ENCODE results near the gene ACACB.

The ACACB gene

GRCh38 chr12:109221277-109221931 is 105.0 kb downstream of the ACACB start:
- no peak for DNase-seq

GRCh38 chr12:109222062-109222461 is 105.7 kb downstream of the ACACB start:
- DNase-seq, result no peak

- no peak for DNase-seq
These were observed 106.1 kb downstream of the ACACB start for GRCh38 chr12:109222496-109222895.

DNA sequence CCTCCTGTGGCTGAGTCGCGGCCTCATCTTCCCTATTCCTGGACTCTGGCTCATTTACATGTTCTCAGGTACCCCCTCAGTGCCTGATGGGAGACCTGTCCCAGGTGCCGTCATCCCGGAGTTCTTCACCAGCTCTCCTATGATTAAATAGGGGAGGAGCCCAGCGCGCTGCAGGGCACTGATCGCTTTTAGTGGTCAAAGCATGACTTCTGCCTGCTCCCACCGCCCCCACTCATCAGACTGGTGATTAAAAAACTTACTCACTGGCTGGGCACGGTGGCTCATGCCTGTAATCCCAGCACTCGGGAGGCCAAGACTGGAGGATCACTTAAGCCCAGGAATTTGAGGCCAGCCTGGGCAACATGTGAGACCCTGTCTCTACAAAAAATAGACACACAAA is 106.8 kb downstream of the ACACB start:
- DNase-seq, result no peak

DNA sequence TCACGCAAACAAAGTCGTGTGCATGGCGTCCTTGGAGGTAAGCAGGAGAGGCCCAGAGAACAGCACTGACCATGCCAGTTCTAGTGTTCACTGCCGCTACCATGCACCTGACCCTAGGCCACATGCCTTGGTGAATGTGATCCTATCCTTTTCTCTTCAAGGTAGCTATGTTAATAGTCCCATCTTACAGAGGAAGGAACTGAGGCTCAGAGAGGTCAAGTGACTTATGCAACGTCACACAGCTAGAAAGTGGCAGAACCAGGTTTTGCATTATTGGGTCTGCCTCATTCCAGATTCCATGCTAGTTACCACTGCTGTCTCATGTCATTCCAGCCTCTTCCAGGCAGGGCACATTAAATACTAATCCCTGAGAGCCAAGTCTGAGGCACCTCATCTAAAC is 107.5 kb downstream of the ACACB start:
- no peak for DNase-seq

DNA sequence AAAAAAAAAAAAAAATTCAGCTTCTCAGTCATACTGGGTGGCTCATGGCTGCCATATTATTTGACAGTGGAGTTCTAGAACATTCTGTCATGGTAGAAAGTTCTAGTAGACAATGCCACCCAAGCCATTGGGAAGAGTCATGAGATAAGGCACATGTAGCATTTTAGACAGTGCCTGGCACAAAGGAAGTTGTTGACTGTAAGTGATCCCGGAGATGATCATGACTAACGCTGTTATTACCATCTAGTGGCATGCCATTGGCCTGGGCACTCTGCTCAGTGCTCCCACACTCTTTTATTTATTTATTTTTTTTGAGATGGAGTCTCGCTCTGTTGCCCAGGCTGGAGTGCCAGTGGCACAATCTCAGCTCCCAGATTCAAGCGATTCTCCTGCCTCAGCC is 112.3 kb downstream of the ACACB start:
- DNase-seq, result no peak

DNA sequence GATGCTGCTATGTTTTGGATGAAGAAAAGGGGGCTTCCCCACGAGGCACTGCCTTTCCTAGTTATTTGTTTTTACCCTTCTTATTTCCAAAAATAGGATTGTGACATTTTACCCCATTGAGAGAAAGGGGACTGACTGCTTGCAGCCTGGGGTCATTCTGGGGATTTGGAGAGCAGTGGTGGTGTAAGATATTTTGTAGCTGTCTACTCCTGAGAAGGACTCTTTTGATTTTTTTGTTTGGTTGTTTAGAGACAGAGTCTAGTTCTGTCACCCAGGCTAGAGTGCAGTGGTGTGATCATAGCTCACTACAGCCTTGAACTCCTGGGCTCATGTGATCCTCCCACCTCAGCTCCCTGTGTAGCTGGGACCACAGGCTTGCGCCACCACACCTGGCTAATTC is 113.8 kb downstream of the ACACB start:
- no peak for DNase-seq

- no peak for DNase-seq
These were observed 116.3 kb downstream of the ACACB start for GRCh38 chr12:109232731-109233130.

DNA sequence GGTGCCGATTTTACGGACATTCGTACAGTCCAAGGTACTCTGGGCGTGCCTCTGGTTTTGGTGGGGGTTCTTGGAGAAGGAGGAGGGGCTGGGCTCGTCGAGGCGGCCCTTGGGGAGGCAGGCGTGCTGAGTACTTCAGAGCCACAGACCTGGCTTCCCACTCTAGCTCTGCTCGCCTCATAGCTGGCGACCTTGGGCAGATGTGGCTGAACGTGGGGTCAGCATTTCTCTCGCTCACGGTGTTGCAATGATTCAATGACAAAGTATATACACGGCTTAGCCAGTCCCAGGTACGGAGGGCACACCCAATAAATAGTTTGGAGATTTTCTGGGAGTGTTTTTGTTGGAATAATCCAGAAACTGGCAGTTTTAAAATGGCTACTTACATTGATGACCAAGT is 117.6 kb downstream of the ACACB start:
- DNase-seq, result no peak

- DNase-seq, result no peak
These were observed 119.9 kb downstream of the ACACB start for GRCh38 chr12:109236257-109236656.

DNA sequence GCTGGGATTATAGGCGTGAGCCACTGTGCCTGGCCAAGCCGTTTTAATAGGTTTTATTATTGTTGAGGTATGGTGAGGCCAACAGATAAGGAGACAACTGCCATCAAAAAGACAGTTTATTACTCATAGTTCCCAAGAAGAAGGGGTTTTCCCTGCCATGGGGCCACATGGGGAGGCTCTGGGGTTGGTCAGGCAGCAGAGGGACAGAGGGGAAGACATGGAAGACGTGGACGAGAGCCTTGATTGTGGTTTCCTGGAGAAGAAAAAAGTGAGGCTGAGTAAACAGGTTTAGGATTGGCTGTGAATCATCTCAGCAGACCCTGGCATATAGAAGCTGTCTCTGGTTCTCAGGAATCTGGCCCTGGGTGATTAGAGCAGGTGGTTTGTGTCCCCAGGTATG is 122.8 kb downstream of the ACACB start:
- no peak for DNase-seq

- DNase-seq, result no peak
These were observed 123.3 kb downstream of the ACACB start for GRCh38 chr12:109239691-109240090.

GRCh38 chr12:109240365-109240764 is 124.0 kb downstream of the ACACB start:
- DNase-seq, result no peak

DNA sequence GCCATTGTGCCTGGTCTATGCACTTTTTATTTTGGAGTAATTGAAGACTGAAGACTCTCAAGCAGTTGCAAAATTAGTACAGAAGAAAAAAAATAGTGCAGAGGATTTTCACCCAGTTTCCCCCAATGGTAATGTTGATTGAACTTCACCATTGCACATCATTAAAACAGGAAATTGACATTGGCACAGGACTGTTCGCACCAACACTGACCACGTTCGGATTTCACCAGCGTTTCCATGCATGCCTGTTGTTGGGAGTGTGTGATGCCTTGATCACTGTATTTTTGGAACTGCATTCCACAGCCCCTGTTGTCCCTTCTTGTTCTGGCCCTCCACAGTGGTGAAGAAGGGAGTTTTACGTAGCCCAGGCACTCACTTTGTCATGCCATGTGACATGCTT is 125.5 kb downstream of the ACACB start:
- no peak for DNase-seq

DNA sequence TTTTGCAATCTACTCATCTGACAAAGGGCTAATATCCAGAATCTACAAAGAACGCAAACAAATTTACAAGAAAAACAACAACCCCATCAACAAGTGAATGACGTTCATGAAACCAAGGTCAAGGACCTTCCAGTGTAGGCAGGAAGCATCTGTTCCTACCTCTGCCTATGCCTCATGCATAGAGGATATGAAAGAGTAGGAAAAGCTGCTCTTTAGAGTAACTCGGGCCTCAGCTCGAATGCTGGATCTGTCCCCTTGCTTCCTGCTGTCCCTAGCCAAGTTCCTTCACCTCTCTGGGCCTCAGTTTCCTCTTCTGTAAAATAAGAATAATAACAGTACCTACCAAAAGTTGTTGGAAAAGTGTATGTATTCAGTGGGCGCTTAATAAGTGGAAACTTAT is 127.7 kb downstream of the ACACB start:
- no peak for DNase-seq

- no peak for DNase-seq
These were observed 129.8 kb downstream of the ACACB start for GRCh38 chr12:109246221-109246620.

DNA sequence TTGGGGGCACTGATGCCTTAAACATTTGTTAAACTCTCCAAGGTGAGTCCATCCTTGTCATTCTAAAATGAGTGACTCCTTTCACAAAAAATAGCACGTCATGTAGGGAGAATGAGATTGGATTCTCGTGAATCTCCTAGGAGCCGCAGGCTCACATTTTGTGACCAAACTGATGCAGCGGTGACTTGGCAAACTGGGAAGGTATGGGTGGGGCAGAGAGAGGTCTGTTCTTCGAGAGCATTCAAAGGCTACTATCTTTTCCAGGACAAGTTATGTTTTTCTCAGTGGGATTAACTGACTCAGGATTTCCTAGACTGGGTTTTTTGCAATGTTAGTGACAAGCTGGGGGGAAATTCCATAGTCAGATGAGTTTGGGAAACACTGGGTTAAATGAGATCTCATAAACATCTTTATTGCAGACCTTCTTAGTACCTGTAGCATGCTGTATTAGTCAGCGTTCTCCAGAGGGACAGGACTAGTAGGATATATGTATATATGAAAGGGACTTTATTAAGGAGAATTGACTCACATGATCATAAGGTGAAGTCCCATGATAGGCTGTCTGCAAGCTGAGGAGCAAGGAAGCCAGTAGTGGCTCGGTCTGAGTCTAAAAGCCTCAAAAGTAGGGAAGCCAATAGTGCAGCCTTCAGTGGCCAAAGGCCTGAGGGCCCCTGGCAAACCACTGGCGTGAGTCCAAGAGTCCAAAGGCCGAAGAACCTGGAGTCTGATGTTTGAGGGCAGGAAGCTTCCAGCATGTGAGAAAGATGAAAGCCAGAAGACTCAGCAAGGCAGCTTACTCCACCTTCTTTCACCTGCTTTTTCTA is 131.7 kb downstream of the ACACB start:
- DNase-seq, result no peak

DNA sequence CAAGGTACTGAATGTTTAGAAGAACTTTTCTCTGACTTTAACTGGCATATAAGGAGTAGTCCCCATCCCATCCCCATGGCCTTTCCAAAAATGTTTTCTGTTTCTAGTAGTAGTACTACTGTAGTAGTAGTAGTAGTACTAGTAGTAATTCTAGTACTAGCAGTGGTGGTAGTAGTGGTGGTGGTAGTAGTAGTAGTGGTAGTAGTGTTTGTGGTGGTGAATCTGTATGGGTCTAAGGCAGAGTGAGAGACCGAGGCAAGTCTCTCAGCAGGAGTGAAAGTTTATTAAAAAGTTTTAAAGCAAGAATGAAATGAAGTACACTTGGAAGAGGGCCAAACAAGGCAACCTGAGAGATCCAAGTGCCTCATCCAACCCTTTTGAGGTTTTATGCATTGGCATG is 134.1 kb downstream of the ACACB start:
- DNase-seq, result no peak

GRCh38 chr12:109252799-109253198 is 136.4 kb downstream of the ACACB start:
- DNase-seq, result no peak

GRCh38 chr12:109253913-109254544 is 137.6 kb downstream of the ACACB start:
- DNase-seq, result no peak

- DNase-seq, result no peak
These were observed 139.0 kb downstream of the ACACB start for GRCh38 chr12:109255377-109255776.

DNA sequence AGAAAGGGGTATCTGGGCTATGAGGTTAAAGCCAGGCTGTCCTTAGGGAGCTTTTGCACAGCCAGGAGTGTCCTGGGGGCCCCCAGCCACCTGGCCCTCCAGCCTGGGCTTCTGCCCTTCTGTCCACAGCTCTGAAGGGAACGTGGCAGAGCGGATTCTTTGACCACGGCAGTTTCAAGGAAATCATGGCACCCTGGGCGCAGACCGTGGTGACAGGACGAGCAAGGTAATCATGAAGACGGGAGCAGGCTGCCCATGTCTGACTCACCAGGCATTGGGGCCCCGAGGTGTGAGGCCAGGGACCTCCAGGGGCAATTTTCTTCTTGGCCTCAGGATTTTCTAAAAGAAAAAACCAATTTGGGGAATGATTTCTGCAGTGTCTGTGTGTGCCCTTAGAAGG is 139.6 kb downstream of the ACACB start:
- no peak for DNase-seq

DNA sequence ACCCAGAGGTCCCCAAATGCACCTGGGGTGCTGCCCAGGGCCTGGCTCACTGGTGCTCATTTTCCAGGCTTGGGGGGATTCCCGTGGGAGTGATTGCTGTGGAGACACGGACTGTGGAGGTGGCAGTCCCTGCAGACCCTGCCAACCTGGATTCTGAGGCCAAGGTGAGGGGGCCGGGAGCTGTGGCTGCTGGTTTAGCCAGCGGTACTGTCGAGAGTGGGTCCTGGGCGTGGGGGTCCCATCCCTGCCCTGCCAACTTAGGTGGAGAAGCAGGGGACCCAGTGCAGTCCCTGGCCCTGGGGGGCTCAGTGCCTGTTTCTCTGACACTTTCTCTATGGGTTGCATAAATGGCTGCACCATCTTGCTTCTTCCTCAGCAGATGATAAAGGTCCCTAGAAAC is 141.8 kb downstream of the ACACB start:
- DNase-seq, result no peak
